Esophagus muscularis mucosa (tissue), 4 donors: Measurements from ENCODE around the gene ZNF48. TPM values are rescaled to one million over a fixed set of nuclear protein-coding genes. Genes with fewer than 3 reads are reported as not detected.

Source experiments
- DNase-seq: peaks from one replicate; pipeline ENCODE4 v3.0.0-alpha.2; 2017; ENCODE audit errors: extremely low spot score
- H3K27ac ChIP-seq, 4 donors: fragments of 200-600 bp; sonication (generic); replicated peaks in 1 of 4; 1 replicate in 3 of 4; 2 replicates in 1 of 4; pipeline ENCODE4 v1.5.1; 2016 to 2019; ENCODE audit warnings: mild to moderate bottlenecking in 1 of 4
- H3K27me3 ChIP-seq, 4 donors: fragments of 200-600 bp; sonication (generic); one replicate each; pipeline versions ENCODE4 v1.5.1 to v1.6.0; 2016 to 2019
- H3K36me3 ChIP-seq, 4 donors: fragments of 200-600 bp; sonication (generic); one replicate each; pipeline ENCODE4 v1.5.1; 2016 to 2019
- H3K4me1 ChIP-seq, 4 donors: fragments of 200-600 bp; sonication (generic); one replicate each; pipeline ENCODE4 v1.5.1; 2016 to 2019
- H3K4me3 ChIP-seq, 4 donors: fragments of 200-600 bp; sonication (generic); 1 replicate in 2 of 4; 2 replicates in 2 of 4; pipeline ENCODE4 v1.5.1; 2016 to 2019; ENCODE audit warnings: mild to moderate bottlenecking in 4 of 4, moderate library complexity in 1 of 4
- H3K9me3 ChIP-seq, 4 donors: fragments of 200-600 bp; sonication (generic); 1 replicate in 3 of 4; 2 replicates in 1 of 4; pipeline ENCODE4 v1.5.1; 2016 to 2019
- CTCF ChIP-seq, 3 experiments: fragments of 200-600 bp in 2 of 3; fragments of 450-650 bp in 1 of 3; sonication (generic) in 2 of 3; IDR thresholded peaks; one replicate each; pipeline ENCODE4 v1.5.1; 2017 to 2019; ENCODE audit warnings: antibody characterized with exemption in 3 of 3, mild to moderate bottlenecking in 2 of 3, moderate library complexity in 1 of 3
- EP300 ChIP-seq: sonication (generic); formaldehyde crosslinking; IDR thresholded peaks from one replicate; pipeline ENCODE4 v1.6.1; 2017; ENCODE audit warnings: antibody characterized with exemption
- POLR2A ChIP-seq: fragments of 450-650 bp; IDR thresholded peaks from one replicate; pipeline ENCODE4 v1.6.1; 2017; ENCODE audit warnings: antibody characterized with exemption, moderate library complexity, mild to moderate bottlenecking, low read depth
- POLR2AphosphoS5 ChIP-seq, 2 donors: sonication (generic); formaldehyde crosslinking; IDR thresholded peaks; one replicate each; pipeline ENCODE4 v1.6.1; 2017; ENCODE audit warnings: antibody characterized with exemption in 2 of 2
- WGBS: methylation state at CpG from one replicate; pipeline ENCODE4 v1.1.5; 2018; 5-methylcytosine and 5-hydroxymethylcytosine counted together
- intact Hi-C: fragments of 100-400 bp; cut with DNase I; formaldehyde crosslinking; loops from one replicate; pipeline ENCODE4 v1.15.1; 2023
- total RNA-seq, 4 donors: library from RNA; depleted of rRNA; stranded (reverse); fragments of >200 nt; gene quantifications; one replicate each; pipeline versions ENCODE4 v1.1.0 to v1.2.1, GENCODE V29; 2016

The ZNF48 gene
- total RNA-seq, 4 donors from 2014 or later = 8.3 to 17.6 (median 12.8) TPM

GRCh38 chr16:30397056-30397455 lies 1.8 kb downstream of the ZNF48 start:
- H3K36me3 ChIP-seq = peaks cover 6 to 22% (median 16%) of the 10 kb centered on the region in 4 donors
- no peak overlapping the region for H3K27ac ChIP-seq
- TF ChIP-seq POLR2A = no peak
- H3K9me3 ChIP-seq = no peaks in the 10 kb centered on the region
- intact Hi-C loops = no loop called here
- no peak for DNase-seq
- WGBS = 70% methylated on average over 4 of the region's 4 CpGs
- peaks cover 24 to 61% (median 57%) of the 10 kb centered on the region in 4 donors for H3K4me1 ChIP-seq
- no peaks in the 10 kb centered on the region for H3K27me3 ChIP-seq
- H3K4me3 ChIP-seq = no peak overlapping the region

- peaks cover 6 to 22% (median 16%) of the 10 kb centered on the region in 4 donors for H3K36me3 ChIP-seq
- peaks cover 24 to 61% (median 57%) of the 10 kb centered on the region in 4 donors for H3K4me1 ChIP-seq
- H3K4me3 ChIP-seq = no peak overlapping the region
- no peak for DNase-seq
- 94% methylated on average over 22 of the region's 42 CpGs for WGBS
- H3K9me3 ChIP-seq = no peaks in the 10 kb centered on the region
- intact Hi-C loops = no loop called here
- TF ChIP-seq POLR2A = no peak
- no peak for TF ChIP-seq POLR2AphosphoS5 (IDR thresholded peaks at IDR 0.05)
- no peak for TF ChIP-seq CTCF (IDR thresholded peaks at IDR 0.05)
- TF ChIP-seq EP300 = no peak
- no peak overlapping the region for H3K27ac ChIP-seq
- no peaks in the 10 kb centered on the region for H3K27me3 ChIP-seq
These were observed 2.8 kb downstream of the ZNF48 start for GRCh38 chr16:30397776-30398660.

GRCh38 chr16:30398661-30399434 lies 3.6 kb downstream of the ZNF48 start:
- H3K27ac ChIP-seq = peak overlapping the region; percentile 88 to 92 (median 90)
- intact Hi-C loops = no loop called here
- H3K9me3 ChIP-seq = no peaks in the 10 kb centered on the region
- H3K4me1 ChIP-seq = peaks cover 24 to 60% (median 57%) of the 10 kb centered on the region in 4 donors
- peaks cover 6 to 22% (median 16%) of the 10 kb centered on the region in 4 donors for H3K36me3 ChIP-seq
- H3K4me3 ChIP-seq = no peak overlapping the region
- no peak for TF ChIP-seq EP300
- TF ChIP-seq POLR2A = no peak
- no peak for TF ChIP-seq POLR2AphosphoS5 (IDR thresholded peaks at IDR 0.05)
- no peak for TF ChIP-seq CTCF (IDR thresholded peaks at IDR 0.05)
- DNase-seq = no peak
- 63% methylated on average over 9 of the region's 23 CpGs for WGBS
- H3K27me3 ChIP-seq = no peaks in the 10 kb centered on the region

GRCh38 chr16:30399435-30400186 lies 4.4 kb downstream of the ZNF48 start:
- DNase-seq = no peak
- H3K27me3 ChIP-seq = no peaks in the 10 kb centered on the region
- H3K27ac ChIP-seq = peak overlapping the region; percentile 88 to 92 (median 90)
- peak overlapping the region; percentile 62 to 78 (median 68) for H3K4me3 ChIP-seq
- no peaks in the 10 kb centered on the region for H3K9me3 ChIP-seq
- WGBS = 25% methylated on average over 5 of the region's 12 CpGs
- intact Hi-C loops = loop anchor here (10.0 kb wide), 2 partner anchors 45 to 305 kb away; partner anchors contain the start of genes CD2BP2, TBX6 and YPEL3
- peaks cover 18 to 53% (median 49%) of the 10 kb centered on the region in 4 donors for H3K4me1 ChIP-seq
- TF ChIP-seq POLR2AphosphoS5 (IDR thresholded peaks at IDR 0.05) (no peak), POLR2A (no peak), CTCF (IDR thresholded peaks at IDR 0.05) (no peak), EP300 (no peak)
- H3K36me3 ChIP-seq = peaks cover 6 to 22% (median 16%) of the 10 kb centered on the region in 4 donors
